ENCODE results near the gene ABHD6. TPM values are rescaled to one million over a fixed set of nuclear protein-coding genes. Genes with fewer than 3 reads are reported as not detected.

Gene ABHD6
- total RNA-seq, 4 donors from 2014 or later: 14.7 to 28.6 (median 18.0) TPM

- intact Hi-C loops (cut with DNase I): loop anchor here (5.0 kb wide), 1 partner anchor 88 kb away; no protein-coding TSS in a partner anchor
- no peak for DNase-seq
- no peaks in the 10 kb centered on the region for H3K27me3 ChIP-seq
- H3K27ac ChIP-seq: peak overlapping the region; percentile 75 to 85 (median 81)
- TF ChIP-seq POLR2A (IDR thresholded peaks at IDR 0.05): no peak
- TF ChIP-seq, protein P1, sequence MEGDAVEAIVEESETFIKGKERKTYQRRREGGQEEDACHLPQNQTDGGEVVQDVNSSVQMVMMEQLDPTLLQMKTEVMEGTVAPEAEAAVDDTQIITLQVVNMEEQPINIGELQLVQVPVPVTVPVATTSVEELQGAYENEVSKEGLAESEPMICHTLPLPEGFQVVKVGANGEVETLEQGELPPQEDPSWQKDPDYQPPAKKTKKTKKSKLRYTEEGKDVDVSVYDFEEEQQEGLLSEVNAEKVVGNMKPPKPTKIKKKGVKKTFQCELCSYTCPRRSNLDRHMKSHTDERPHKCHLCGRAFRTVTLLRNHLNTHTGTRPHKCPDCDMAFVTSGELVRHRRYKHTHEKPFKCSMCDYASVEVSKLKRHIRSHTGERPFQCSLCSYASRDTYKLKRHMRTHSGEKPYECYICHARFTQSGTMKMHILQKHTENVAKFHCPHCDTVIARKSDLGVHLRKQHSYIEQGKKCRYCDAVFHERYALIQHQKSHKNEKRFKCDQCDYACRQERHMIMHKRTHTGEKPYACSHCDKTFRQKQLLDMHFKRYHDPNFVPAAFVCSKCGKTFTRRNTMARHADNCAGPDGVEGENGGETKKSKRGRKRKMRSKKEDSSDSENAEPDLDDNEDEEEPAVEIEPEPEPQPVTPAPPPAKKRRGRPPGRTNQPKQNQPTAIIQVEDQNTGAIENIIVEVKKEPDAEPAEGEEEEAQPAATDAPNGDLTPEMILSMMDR (IDR thresholded peaks at IDR 0.05): no peak
- no peaks in the 10 kb centered on the region for H3K9me3 ChIP-seq
- peaks cover 39 to 43% of the 10 kb centered on the region in 2 donors for H3K4me1 ChIP-seq
- no peaks in the 10 kb centered on the region for H3K36me3 ChIP-seq
- H3K4me3 ChIP-seq (replicated peaks in 1 of 3): no peak overlapping the region
- 83 to 85% methylated on average over 7 of the region's 7 CpGs for WGBS, 2 donors
Observed at GRCh38 chr3:58324391-58325390, 87.1 kb downstream of the ABHD6 start.

- WGBS, 2 donors: 19 to 23% methylated on average over 2 of the region's 2 CpGs
- H3K27me3 ChIP-seq: no peaks in the 10 kb centered on the region
- intact Hi-C loops (cut with DNase I): no loop called here
Observed at GRCh38 chr3:58325525-58325992, 88.0 kb downstream of the ABHD6 start.

GRCh38 chr3:58326267-58326900 is 88.8 kb downstream of the ABHD6 start:
- Histone ChIP-seq H3K27me3 (no peaks in the 10 kb centered on the region), H3K27ac (peak overlapping the region; percentile 75 to 85 (median 81)), H3K4me1 (peaks cover 50 to 59% of the 10 kb centered on the region in 2 donors), H3K36me3 (no peaks in the 10 kb centered on the region), H3K4me3 (replicated peaks in 1 of 3) (no peak overlapping the region), H3K9me3 (no peaks in the 10 kb centered on the region)
- DNase-seq: no peak
- 95 to 96% methylated on average over 8 of the region's 8 CpGs for WGBS, 2 donors
- TF ChIP-seq POLR2A (IDR thresholded peaks at IDR 0.05): no peak
- TF ChIP-seq, protein P1 (IDR thresholded peaks at IDR 0.05): no peak
- intact Hi-C loops (cut with DNase I): no loop called here

More at GRCh38 chr3:58325525-58325992, 88.0 kb downstream of the ABHD6 start:
- no peaks in the 10 kb centered on the region for H3K9me3 ChIP-seq
- no peaks in the 10 kb centered on the region for H3K36me3 ChIP-seq
- H3K27ac ChIP-seq: peak overlapping the region; percentile 75 to 85 (median 81)
- DNase-seq: peak; percentile 62 to 72
- TF ChIP-seq, protein P1 (IDR thresholded peaks at IDR 0.05): no peak
- no peak for TF ChIP-seq POLR2A (IDR thresholded peaks at IDR 0.05)
- peaks cover 43 to 52% of the 10 kb centered on the region in 2 donors for H3K4me1 ChIP-seq
- H3K4me3 ChIP-seq (replicated peaks in 1 of 3): no peak overlapping the region

- Histone ChIP-seq H3K27ac (peak overlapping the region in 1 of 3 donors; percentile 13), H3K9me3 (no peaks in the 10 kb centered on the region), H3K27me3 (no peaks in the 10 kb centered on the region), H3K4me1 (peaks cover 51 to 62% of the 10 kb centered on the region in 2 donors), H3K36me3 (no peaks in the 10 kb centered on the region), H3K4me3 (replicated peaks in 1 of 3) (no peak overlapping the region)
- WGBS, 2 donors: 88 to 91% methylated on average over 8 of the region's 8 CpGs
- TF ChIP-seq POLR2A (IDR thresholded peaks at IDR 0.05): no peak
- DNase-seq: no peak
- intact Hi-C loops (cut with DNase I): no loop called here
Observed at GRCh38 chr3:58329150-58329921, 91.7 kb downstream of the ABHD6 start.

DNA sequence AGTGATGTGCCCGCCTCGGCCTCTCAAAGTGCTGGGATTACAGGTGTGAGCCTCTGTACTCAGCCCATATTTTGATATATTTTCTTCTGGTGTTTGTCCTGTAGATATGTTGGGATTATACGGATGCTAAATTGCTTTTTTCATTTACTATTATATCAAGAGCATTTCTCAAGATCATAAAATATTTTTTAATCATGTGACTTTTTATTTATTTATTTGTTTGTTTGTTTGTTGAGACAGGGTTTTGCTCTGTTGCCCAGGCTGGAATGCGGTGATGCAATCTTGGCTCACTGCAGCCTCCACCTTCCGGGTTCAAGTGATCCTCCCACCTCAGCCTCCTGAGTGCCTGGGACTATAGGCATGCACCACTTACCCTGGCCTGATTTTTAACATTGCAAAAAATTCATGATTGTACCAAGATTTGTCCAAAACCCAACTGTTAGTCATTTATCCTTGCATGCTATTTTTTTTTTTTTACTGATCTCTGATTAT is 92.4 kb downstream of the ABHD6 start:
- intact Hi-C loops (cut with DNase I): no loop called here
- Histone ChIP-seq H3K27me3 (no peaks in the 10 kb centered on the region), H3K27ac (peak overlapping the region; percentile 77 to 96 (median 91)), H3K4me1 (peaks cover 48 to 56% of the 10 kb centered on the region in 2 donors), H3K9me3 (no peaks in the 10 kb centered on the region), H3K4me3 (replicated peaks in 1 of 3) (no peak overlapping the region), H3K36me3 (no peaks in the 10 kb centered on the region)
- DNase-seq: no peak
- TF ChIP-seq, protein P1 (IDR thresholded peaks at IDR 0.05): no peak
- WGBS, 2 donors: 90 to 94% methylated on average over 5 of the region's 5 CpGs
